RWPE2 (cell line): ENCODE data around the gene ZNF227.

ENCODE experiments used
- ATAC-seq: fragments of 200-7000 bp; cut with Tn5 transposase; 3 replicates; pipeline ENCODE4 v1.9.1; 2021; ENCODE audit warnings: low read depth
- DNase-seq: peaks from one replicate; pipeline ENCODE4 v3.0.0-alpha.2; 2020; ENCODE audit warnings: low spot score
- H3K27ac ChIP-seq: fragments of 450-650 bp; 2 replicates; pipeline ENCODE4 v1.5.1; 2017; ENCODE audit warnings: mild to moderate bottlenecking; ENCODE audit not compliant: poor library complexity, severe bottlenecking
- H3K27me3 ChIP-seq: fragments of 250-450 bp; sonication (Bioruptor Pico); 2 replicates; pipeline ENCODE4 v1.5.1; 2021; ENCODE audit warnings: mild to moderate bottlenecking, moderate library complexity; ENCODE audit not compliant: insufficient read depth, poor library complexity, severe bottlenecking
- H3K36me3 ChIP-seq: fragments of 250-450 bp; sonication (Bioruptor Pico); 2 replicates; pipeline ENCODE4 v1.5.1; 2020; ENCODE audit warnings: low read depth, mild to moderate bottlenecking, moderate library complexity
- H3K4me1 ChIP-seq: fragments of 250-450 bp; sonication (Bioruptor Pico); 2 replicates; pipeline ENCODE4 v1.5.1; 2021; ENCODE audit warnings: mild to moderate bottlenecking, moderate library complexity; ENCODE audit not compliant: insufficient read depth, poor library complexity, severe bottlenecking
- H3K4me3 ChIP-seq: fragments of 250-450 bp; sonication (Bioruptor Pico); 2 replicates; pipeline ENCODE4 v1.5.1; 2021; ENCODE audit warnings: mild to moderate bottlenecking, moderate library complexity; ENCODE audit not compliant: severe bottlenecking
- H3K9me3 ChIP-seq: fragments of 250-450 bp; sonication (Bioruptor Pico); 2 replicates; pipeline ENCODE4 v1.5.1; 2021; ENCODE audit warnings: mild to moderate bottlenecking, moderate library complexity; ENCODE audit not compliant: severe bottlenecking
- CTCF ChIP-seq: fragments of 450-650 bp; IDR thresholded peaks from one replicate; pipeline ENCODE4 v1.5.1; 2017; ENCODE audit warnings: mild to moderate bottlenecking, moderate library complexity; ENCODE audit not compliant: poor library complexity, severe bottlenecking

Gene ZNF227

DNA sequence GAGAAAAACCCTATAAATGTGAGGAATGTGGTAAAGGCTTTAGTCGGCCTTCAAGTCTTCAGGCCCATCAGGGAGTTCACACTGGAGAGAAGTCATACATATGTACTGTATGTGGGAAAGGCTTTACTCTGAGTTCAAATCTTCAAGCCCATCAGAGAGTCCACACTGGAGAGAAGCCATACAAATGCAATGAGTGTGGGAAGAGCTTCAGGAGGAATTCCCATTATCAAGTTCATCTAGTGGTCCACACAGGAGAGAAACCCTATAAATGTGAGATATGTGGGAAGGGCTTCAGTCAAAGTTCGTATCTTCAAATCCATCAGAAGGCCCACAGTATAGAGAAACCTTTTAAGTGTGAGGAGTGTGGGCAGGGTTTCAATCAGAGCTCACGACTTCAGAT, 35.7 kb upstream of the ZNF227 start:
- H3K27ac ChIP-seq = no peak overlapping the region
- ATAC-seq (no peak), DNase-seq (no peak)
- TF ChIP-seq CTCF = no peak
- H3K36me3 ChIP-seq = peaks cover 54% of the 10 kb centered on the region
- no peaks in the 10 kb centered on the region for H3K27me3 ChIP-seq
- peaks cover 12% of the 10 kb centered on the region for H3K9me3 ChIP-seq
- no peaks in the 10 kb centered on the region for H3K4me1 ChIP-seq
- H3K4me3 ChIP-seq = no peak overlapping the region

DNA sequence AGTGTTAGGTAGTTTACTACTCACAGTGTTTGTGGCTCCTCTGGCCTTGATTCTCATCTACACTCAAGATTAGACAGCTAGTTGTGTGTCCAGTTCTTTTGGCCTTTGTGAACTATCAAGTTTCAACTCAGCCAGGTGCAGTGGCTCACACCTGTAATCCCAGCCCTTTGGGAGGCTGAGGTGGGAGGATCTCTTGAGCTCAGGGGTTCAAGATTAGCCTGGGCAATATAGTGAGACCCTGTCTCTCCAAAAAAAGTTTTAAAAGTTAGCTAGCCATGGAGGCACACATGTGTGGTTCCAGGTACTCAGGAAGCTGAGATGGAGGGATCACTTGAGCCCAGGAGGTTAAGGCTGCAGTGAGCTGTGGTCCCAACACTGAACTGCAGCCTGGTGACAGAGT, 31.4 kb upstream of the ZNF227 start:
- no peak for ATAC-seq
- H3K36me3 ChIP-seq = peaks cover 10% of the 10 kb centered on the region
- no peak overlapping the region for H3K4me3 ChIP-seq
- no peak overlapping the region for H3K27ac ChIP-seq
- peaks cover 9% of the 10 kb centered on the region for H3K9me3 ChIP-seq
- TF ChIP-seq CTCF = no peak
- no peaks in the 10 kb centered on the region for H3K27me3 ChIP-seq
- no peaks in the 10 kb centered on the region for H3K4me1 ChIP-seq
- no peak for DNase-seq

DNA sequence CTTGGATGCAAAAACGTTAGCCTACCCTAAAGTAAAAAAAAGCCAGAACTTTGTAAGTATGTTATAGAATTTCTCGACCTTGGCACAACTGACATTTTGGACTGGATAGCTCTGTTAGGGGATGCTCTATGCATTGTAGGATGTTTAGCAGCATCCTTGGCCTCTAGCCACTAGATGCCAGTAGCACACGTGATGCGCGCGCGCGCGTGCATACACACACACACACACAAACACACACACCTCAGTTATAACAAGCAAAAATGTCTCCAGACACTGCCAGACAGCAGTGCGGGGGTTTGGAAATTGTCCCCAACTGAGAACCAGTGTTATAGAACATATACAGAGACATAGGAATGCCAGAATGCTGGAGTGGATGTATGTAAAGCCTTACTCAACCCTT, 30.2 kb upstream of the ZNF227 start:
- H3K9me3 ChIP-seq = peaks cover 4% of the 10 kb centered on the region
- no peaks in the 10 kb centered on the region for H3K4me1 ChIP-seq
- DNase-seq (no peak), ATAC-seq (no peak)
- no peaks in the 10 kb centered on the region for H3K27me3 ChIP-seq
- H3K27ac ChIP-seq = no peak overlapping the region
- no peak for TF ChIP-seq CTCF
- no peak overlapping the region for H3K4me3 ChIP-seq
- H3K36me3 ChIP-seq = no peaks in the 10 kb centered on the region

GRCh38 chr19:44190020-44190419, 22.3 kb upstream of the ZNF227 start:
- no peak for TF ChIP-seq CTCF
- Histone ChIP-seq H3K36me3 (no peaks in the 10 kb centered on the region), H3K4me1 (no peaks in the 10 kb centered on the region), H3K4me3 (no peak overlapping the region), H3K9me3 (no peaks in the 10 kb centered on the region), H3K27ac (no peak overlapping the region), H3K27me3 (no peaks in the 10 kb centered on the region)
- DNase-seq = no peak
- no peak for ATAC-seq

DNA sequence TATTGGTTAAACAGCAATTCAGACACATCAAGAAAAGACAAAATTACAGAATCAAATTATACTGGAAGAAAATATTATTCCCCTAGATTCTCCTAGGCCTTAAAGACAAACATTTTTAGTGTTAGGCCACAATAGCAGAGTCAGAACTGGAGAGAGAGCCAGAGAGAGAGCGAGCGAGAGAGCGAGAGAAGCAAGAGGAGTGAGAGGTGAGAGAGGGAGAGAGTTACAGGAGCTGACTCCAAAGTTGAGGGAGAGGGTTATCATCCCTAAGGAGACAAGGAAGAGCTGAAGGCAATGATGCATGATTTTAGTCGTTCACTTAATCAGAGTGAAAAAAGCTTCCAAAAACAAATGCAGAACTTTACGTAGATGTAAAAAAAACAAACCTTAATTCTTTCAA, 20.2 kb upstream of the ZNF227 start:
- no peak for TF ChIP-seq CTCF
- no peak for DNase-seq
- Histone ChIP-seq H3K9me3 (no peaks in the 10 kb centered on the region), H3K4me3 (no peak overlapping the region), H3K27me3 (no peaks in the 10 kb centered on the region), H3K4me1 (no peaks in the 10 kb centered on the region), H3K36me3 (no peaks in the 10 kb centered on the region), H3K27ac (no peak overlapping the region)
- no peak for ATAC-seq
